Fibroblast of gingiva (primary cell): ENCODE measurements around the gene PLCD3.
"Not testable (repeated sequence)": the region's sequence is repeated elsewhere in the genome, so short reads cannot be mapped to it uniquely, and the experiment has no call there.

Experiments used
- DNase-seq: peaks from one replicate; pipeline ENCODE4 v3.0.0-alpha.2; 2011; ENCODE audit warnings: low read depth

PLCD3 gene

DNA sequence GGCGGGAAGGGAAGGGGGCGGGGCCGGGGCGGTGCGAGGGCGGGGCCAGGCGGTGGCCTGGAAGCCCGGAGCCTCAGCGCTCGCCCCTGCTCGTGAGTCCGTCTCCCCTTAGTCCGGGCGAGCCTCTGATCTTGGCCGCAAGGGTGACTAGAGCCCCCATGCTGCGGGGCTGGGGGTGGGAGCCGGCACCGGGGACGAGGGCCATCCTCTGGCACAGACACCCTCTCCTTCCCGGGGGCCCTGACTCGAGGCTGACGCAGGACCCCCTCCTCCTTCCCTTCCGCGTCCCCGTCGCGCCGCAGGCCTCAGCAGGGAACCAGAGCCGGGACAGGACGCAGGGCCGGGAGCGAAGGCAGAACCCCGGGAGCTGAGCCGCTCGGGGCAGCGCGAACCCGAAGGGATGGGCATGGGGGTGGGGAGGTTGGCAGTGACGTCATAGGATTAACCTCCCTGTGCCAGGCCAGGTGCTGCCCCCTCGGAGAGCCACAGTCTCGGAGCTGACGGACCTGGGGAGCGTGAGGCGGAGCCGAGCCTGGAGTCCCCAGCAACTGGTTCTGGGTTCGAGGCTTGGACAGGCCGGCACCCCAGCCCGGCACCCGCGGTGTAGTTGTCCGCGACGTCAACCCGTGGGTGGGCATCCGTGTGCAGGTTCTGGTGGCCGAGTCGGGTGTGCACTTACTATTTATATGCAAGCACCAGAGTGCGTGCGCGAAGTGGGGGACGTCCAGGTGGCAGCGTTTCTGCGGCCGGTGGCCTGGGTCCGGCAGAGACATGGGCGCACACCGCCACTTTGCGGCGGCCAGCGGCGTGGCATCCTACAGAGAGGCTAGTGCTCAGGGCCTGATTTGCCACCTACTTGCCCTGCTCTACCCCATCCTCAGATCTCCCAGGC lies 503 bp upstream of the PLCD3 start:
- DNase-seq = peak; percentile 77

DNA sequence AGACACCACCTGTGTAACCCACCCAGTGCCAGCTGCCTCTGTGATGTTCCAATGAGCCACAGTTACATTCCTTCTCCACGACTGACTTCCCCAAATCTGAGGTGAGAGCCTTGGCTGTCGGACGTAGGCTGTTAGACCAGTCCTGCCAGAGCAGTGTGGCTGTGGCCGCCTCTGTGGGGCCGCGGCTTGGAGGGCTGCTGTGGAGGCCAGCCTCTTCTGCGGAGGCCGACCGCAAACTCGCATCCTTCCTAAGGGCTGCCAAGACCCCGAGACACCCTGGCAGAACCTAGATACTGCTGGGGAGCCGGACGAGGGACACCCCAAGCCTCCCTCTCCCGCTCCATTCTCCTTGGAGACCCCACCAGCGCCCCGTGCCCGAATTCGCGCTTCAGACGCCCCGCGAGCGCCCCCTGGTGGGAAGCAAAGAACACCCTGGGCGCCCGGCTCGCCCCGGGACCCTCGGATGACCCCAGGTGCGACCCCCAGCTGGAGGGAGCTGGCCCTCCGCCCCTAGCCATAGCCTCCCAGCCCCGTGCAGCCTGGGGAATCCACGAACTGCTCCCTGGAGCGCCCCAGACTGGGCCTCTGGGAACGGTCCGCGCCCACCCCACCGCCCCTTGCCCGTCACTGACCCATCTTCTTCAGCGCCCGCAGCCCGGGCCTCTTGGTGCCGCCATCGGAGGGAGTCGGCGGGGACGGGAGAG lies 547 bp downstream of the PLCD3 start:
- no peak for DNase-seq

DNA sequence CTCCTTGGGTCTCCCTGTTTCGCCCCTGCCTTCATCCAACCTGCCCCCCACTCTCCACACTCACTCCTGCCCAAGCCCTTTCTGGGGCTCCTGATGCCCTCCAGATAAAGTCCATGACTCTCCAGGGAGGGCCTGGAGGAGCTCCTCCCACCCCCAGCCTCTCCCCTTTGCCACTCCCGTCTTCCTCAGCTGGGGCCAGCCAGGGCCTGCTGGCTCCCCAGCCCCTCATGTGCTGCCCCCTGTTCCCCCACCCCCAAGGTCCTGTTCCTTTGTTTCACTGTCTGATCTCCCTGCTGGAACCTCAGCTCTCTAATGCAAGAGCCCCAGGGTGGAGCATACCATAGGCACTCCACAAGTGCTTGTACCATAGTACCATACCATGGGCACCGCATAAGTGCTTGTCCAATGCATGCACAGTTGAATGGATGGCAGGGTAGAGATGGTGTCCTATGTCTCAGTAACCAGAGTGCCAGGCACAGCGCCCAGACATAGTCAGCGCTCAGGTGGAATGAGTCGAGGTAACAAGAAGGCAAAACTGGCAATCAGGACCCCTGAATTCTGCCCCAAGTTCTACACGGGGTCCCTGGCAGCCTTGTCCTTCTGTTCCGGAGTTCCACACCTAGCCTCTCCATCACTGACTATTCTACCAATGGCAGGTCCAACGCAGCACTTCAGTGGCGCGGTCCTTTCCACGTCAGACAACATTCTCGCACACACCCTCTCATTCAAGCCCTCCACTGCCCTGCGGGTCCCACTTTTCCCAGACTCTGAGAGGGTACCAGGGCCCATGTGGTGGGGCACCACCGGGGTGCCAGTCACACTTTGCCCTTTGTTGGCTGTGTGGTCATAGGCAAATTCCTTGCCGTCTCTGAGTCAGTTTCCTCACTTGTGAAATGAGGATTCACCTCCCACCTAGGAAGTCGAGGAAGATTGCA lies 1.4 kb downstream of the PLCD3 start:
- no peak for DNase-seq

DNA sequence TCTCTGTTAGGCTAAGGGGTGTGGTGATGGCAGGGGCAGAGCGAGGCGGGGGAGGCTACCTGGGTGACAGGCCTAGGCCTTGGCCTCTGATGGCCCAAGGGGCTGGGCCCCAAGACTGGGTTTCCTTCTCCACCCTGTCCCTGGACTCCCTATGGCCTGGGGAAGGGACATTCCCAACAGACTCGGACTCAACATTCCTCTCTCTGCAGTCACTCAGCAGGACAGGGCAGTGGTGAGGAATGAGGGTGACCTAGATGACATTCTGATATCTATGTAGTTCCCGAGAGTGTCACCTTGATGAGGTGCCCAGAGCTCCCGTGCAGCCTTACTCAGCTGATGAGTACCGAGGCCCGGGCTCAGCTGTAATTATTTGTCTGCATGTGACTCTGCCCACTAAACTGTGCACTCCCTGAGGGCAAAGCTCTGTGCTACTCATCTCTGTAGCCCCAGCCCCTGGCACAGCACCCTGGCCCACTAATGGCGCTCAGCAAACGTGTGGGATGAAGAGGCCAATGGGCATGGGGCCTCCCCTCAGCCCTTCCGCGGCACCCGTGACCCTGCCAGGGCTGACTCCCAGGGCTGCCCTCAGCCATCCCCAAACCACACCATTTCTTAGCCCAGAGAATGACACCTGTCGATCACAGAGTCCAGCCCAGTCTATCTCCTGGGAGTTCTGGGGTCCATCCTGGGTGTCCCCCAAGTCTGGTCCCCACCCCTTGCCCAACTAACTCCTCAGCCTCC lies 2.2 kb downstream of the PLCD3 start:
- DNase-seq = no peak

GRCh38 chr17:45129426-45129939 lies 2.8 kb downstream of the PLCD3 start:
- peak; percentile 54 for DNase-seq

DNA sequence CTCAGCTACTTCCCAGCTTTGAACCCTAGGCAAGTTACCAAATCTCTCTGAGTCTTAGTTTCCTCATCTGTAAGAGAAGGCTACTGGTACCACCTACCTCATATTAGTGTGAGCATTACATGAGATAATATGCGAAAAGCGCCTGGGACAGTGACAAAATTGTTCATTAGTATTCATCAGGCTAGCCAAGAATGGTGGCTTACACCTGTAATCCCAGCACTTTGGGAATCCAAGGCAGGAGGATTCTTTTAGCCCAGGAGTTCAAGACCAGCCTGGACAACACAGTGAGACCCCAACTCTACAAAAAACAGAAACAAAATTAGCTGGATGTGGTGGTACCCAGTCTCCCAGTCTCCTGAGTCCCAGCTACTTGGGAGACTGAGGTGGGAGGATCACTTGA lies 3.3 kb downstream of the PLCD3 start:
- DNase-seq = no peak

DNA sequence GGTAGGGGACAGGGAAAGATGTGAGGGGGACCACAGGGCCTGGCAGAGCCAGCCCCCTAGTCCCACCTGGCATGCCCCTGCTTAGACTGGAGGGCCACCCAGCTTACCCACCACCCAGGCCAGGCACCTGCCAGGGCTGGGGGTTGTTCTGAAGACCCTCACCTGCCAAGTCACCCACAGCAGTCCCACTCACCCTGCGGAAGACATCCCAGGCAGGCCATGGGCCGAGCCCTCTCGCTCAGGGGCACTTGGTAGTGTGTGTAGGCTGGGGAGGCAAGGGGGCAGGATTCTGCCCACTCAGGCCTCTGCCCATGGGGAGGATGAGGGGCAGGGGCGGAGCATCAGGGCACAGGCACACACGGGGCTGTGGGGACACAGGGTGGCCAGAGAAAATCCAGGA lies 4.0 kb downstream of the PLCD3 start:
- no peak for DNase-seq

DNA sequence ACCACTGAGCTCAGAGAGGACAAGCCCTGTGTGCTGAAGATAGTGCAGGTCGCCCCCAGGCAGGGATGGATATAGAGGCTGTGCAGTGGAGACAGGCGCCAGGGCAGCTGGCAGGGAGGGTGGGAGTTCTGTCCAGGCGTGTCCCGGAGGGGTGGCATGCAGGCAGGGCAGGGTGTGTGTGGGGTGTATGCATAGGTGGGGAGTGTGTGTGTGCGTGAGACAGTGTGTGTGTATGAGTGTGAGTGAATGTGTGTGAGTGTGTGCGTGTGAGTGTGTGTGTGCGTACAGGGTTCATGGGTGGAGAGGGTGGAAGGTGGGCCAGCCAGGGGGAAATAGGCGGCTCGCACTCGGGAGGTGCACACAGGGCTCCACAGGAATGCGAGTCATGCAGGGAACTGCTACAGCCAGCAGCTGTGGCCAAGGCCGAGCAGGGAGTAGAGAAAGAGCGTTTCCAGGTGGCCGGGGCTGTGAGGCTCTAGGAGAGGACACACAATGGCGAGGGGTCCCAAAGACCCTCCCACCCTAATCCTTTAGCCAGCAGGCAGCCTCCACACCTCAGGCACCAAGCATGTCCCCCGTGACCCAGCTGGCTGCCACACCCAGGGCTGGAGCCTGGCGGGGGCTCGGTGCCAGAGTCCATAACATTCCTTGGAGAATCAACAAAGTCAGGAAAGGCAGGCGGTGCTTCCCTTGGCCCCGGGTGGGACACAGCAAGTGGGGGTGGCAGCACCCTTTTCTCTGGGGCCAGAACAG lies 4.6 kb downstream of the PLCD3 start:
- DNase-seq = no peak

DNA sequence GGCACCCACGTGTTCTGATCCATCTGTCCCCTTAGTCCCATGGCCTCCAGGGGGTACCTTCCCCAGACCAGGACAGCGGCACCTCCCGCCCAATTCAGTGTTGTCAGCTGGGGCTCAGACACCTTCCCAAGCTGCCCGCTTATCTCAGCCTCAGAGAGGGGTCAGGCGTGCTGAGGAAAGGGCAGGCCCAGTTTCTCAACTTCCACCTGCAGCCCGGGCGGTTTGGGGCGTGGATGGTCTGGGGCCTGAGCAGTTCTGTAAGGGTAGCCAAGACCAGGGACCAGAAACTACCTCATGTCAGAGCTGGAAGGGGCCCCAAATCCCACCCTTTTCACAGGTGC lies 5.1 kb downstream of the PLCD3 start:
- DNase-seq = no peak

DNA sequence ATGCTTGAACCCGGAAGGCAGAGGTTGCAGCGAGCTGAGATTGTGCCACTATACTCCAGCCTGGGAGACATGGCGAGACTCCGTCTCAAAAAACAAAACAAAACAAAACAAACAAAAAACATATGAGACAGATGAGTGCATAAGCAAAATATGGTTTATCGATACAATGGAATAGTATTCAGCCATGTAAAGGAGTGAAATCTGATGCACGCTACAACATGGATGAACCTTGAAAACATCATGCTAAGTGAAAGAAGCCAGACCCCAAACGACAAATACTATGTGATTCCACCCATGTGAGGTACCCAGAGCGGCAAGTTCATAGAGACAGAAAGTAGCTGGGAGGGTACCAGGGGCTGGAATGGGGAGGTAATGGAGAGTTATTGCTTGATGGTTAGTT lies 6.8 kb downstream of the PLCD3 start:
- DNase-seq = no peak

DNA sequence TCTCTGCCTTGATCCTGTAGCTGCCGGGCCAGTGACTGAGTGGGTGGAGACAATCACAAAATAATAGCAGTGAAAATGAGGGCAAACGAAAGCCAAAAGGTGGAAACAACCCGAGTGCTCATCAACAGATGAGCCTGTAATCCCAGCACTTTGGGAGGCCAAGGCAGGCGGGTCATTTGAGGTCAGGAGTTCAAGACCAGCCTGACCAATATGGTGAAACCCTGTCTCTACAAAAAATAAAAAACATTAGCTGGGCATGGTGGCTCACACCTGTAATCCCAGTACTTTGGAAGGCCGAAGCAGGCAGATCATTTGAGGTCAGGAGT lies 7.6 kb downstream of the PLCD3 start:
- DNase-seq = not testable (repeated sequence)

- peak; percentile 64 for DNase-seq
Observed at GRCh38 chr17:45123930-45124796, 8.2 kb downstream of the PLCD3 start.

GRCh38 chr17:45123076-45123770 lies 9.1 kb downstream of the PLCD3 start:
- no peak for DNase-seq

DNA sequence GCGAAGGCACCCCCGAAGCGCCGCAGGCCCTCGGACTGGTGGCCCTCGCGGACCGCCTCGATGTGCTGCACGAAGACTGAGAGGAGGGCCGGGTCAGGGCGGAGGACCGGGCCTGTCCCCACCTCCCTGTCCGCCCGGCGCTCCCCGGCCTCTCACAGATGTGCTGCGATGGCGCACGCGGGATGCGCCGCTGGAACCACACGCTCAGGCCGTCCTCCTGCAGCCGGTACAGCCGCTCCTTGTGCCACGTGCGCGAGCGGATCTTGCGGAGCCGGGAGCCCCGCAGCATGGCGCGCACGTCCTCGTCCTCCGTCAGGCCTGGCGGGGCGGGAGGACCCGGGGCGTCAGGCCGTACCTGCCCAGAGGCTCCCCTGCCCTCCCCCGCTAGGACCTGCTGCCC lies 11.3 kb downstream of the PLCD3 start:
- no peak for DNase-seq

- DNase-seq = no peak
Observed at GRCh38 chr17:45120558-45120957, 11.8 kb downstream of the PLCD3 start.

DNA sequence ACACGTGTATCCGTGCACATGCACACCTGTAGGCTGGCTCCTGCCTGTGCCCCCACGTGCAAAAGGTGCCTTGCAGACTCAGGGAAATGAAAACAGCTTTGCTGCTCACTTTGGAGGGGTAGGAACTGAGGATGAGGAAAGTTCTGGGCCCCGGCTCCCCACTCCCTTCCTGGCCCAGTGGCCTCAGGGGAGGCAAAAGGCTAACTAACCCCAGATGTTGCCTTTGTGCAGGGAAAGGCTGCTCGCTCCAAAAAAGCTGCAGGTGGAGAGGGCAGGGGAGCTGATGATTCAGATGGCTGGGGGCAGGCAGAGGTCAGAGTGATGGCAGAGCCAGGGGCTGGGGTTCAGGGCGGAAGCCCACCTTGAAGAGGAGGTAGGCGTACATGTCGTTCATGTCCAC lies 12.4 kb downstream of the PLCD3 start:
- DNase-seq = no peak

DNA sequence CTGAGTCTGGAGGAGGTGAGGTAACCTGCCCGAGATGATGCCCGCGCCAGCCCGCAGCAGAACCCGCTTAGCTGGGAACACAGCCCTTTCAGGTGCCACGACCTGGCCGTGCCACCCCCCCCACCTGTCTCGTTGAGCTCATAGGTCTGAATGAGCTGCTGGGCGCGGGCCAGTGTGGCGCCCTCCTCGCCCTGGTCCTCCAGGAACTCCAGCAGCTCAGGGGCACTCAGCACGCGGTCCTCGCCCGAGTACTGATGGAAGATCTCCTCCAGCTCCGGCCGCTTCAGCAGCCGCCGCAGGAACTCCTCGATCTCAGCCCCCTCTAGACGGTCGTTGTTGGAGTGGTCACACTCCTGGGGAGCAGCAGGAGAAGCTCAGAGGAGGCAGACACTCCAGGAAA lies 13.6 kb downstream of the PLCD3 start:
- DNase-seq = no peak

DNA sequence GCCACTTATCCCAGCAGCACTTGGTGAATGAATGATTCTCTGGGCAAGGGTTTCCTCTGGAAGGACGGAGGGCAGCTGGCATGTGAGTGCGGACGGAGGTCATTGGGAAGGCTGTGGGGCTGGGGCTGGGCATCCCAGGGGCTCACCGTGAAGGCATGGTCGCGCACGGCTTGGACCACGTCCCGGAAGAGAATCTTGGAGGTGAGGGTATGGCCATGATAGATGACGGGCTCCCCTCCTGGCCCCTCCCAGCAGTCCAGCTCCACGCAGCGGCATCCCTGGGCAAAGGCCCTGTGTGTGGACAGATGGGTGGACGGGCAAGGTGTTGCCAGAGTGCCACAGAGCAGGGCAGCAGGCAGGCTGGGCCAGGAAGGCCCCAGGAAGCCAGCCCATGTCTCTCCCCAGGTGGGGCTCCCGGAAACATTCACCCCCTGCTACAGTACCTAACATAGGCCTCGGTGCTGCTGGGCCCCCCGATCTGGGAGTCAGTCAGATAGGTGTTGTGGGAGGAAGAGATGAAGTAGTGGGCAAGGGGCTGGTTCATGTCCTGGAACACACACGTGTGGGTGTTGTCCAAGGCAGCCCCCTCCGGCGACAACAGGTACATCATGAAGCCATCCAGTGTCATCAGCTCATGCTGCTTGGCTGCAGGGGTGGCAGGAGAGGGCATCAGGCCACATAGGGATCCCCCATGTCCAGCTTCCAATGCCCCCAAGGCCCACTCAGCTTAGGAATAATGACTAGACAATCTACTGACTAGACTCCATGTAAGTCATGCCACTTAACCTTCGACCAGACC lies 14.3 kb downstream of the PLCD3 start:
- no peak for DNase-seq

- no peak for DNase-seq
Observed at GRCh38 chr17:45117334-45117733, 15.0 kb downstream of the PLCD3 start.
